Keratinocyte (primary cell): ENCODE measurements around the gene PTDSS2. TPM values are rescaled to one million over a fixed set of nuclear protein-coding genes. Genes with fewer than 3 reads are reported as not detected.
"Not testable (repeated sequence)": the region's sequence is repeated elsewhere in the genome, so short reads cannot be mapped to it uniquely, and the experiment has no call there.

ENCODE experiments used
- DNase-seq: peaks from one replicate; pipeline ENCODE4 v3.0.0-alpha.2; 2011; ENCODE audit warnings: low read depth, missing footprints, low spot score
- FAIRE-seq: peaks from 2 replicates; lab custom pipeline; 2011; peaks lifted over from hg19 to GRCh38; lab: Jason Lieb, UNC
- H2AFZ ChIP-seq: 2 replicates; pipeline ENCODE4 v1.6.0; 2012; ENCODE audit warnings: low read length, control low read depth, inconsistent platforms; ENCODE audit not compliant: control insufficient read depth
- H3K27ac ChIP-seq: 2 replicates; pipeline ENCODE4 v1.5.1; 2011; ENCODE audit warnings: low read length; ENCODE audit not compliant: control insufficient read depth, insufficient read depth
- H3K27me3 ChIP-seq: 3 replicates; pipeline ENCODE4 v1.6.0; 2011; ENCODE audit warnings: low read length; ENCODE audit not compliant: control insufficient read depth, insufficient read depth; ENCODE audit errors: extremely low read depth
- H3K36me3 ChIP-seq, 2 experiments: 2 replicates in 1 of 2; 3 replicates in 1 of 2; pipeline ENCODE4 v1.5.1; 2011; ENCODE audit warnings: low read length in 2 of 2, mild to moderate bottlenecking in 1 of 2; ENCODE audit not compliant: control insufficient read depth in 2 of 2, insufficient read depth in 2 of 2; ENCODE audit errors: extremely low read depth in 1 of 2
- H3K4me1 ChIP-seq: 3 replicates; pipeline ENCODE4 v1.5.1; 2011; ENCODE audit warnings: low read length; ENCODE audit not compliant: control insufficient read depth, insufficient read depth; ENCODE audit errors: extremely low read depth
- H3K4me2 ChIP-seq: 3 replicates; pipeline ENCODE4 v1.6.0; 2011; ENCODE audit warnings: low read depth, low read length; ENCODE audit not compliant: control insufficient read depth, insufficient read depth; ENCODE audit errors: extremely low read depth
- H3K4me3 ChIP-seq, 3 experiments: fragments of 200-600 bp in 1 of 3; sonication (generic) in 1 of 3; 2 replicates in 2 of 3; 3 replicates in 1 of 3; pipeline ENCODE4 v1.5.1; 2011 to 2016; ENCODE audit warnings: low read length in 3 of 3, mild to moderate bottlenecking in 3 of 3, control low read depth in 2 of 3, inconsistent platforms in 1 of 3, low read depth in 1 of 3, mixed read lengths in 1 of 3, mixed run types in 1 of 3, moderate library complexity in 1 of 3; ENCODE audit not compliant: control insufficient read depth in 2 of 3, insufficient read depth in 2 of 3; ENCODE audit errors: extremely low read depth in 1 of 3
- H3K79me2 ChIP-seq: 2 replicates; pipeline ENCODE4 v1.6.0; 2012; ENCODE audit warnings: low read length; ENCODE audit not compliant: control insufficient read depth, insufficient read depth
- H3K9ac ChIP-seq: 3 replicates; pipeline ENCODE4 v1.6.0; 2011; ENCODE audit warnings: low read length; ENCODE audit not compliant: control insufficient read depth, insufficient read depth; ENCODE audit errors: extremely low read depth
- H3K9me1 ChIP-seq: 3 replicates; pipeline ENCODE4 v1.6.0; 2011; ENCODE audit warnings: low read length; ENCODE audit not compliant: control insufficient read depth, insufficient read depth; ENCODE audit errors: extremely low read depth
- H3K9me3 ChIP-seq: 2 replicates; pipeline ENCODE4 v1.5.1; 2012; ENCODE audit warnings: low read depth, low read length; ENCODE audit not compliant: control insufficient read depth
- H4K20me1 ChIP-seq: 3 replicates; pipeline ENCODE4 v1.6.0; 2011; ENCODE audit warnings: low read length; ENCODE audit not compliant: control insufficient read depth, insufficient read depth; ENCODE audit errors: extremely low read depth
- CTCF ChIP-seq, 3 experiments: IDR thresholded peaks in 1 of 3; conservative IDR thresholded peaks in 1 of 3; optimal IDR thresholded peaks in 1 of 3; 2 replicates in 2 of 3; 3 replicates in 1 of 3; pipeline versions ENCODE3 to v1.5.1; 2011; ENCODE audit warnings: low read length in 3 of 3, mild to moderate bottlenecking in 3 of 3, moderate library complexity in 2 of 3, control low read depth in 1 of 3, inconsistent platforms in 1 of 3; ENCODE audit not compliant: insufficient read depth in 2 of 3; ENCODE audit errors: extremely low read depth in 1 of 3
- EZH2 ChIP-seq: IDR thresholded peaks from one replicate; pipeline ENCODE4 v1.6.1; 2012; ENCODE audit warnings: inconsistent platforms, mild to moderate bottlenecking, low read length, moderate library complexity
- dilution Hi-C: fragments of 300-500 bp; cut with MboI; formaldehyde crosslinking; loops from one replicate; pipeline ENCODE4 v1.7.0; 2020; ENCODE audit warnings: low sequenced_read_pairs; ENCODE audit not compliant: extremely low pct_ligation_motif_present
- polyA plus RNA-seq, 5 experiments: library from polyadenylated mRNA; depleted of rRNA in 3 of 5; stranded (reverse) in 3 of 5; stranded (forward) in 1 of 5; unstranded in 1 of 5; fragments of >200 nt; gene quantifications; 1 replicate in 1 of 5; 2 replicates in 3 of 5; 3 replicates in 1 of 5; pipeline versions ENCODE4 v1.2.1 to v1.2.3, GENCODE V29; 2011 to 2012; ENCODE audit warnings: missing spikeins in 2 of 5, low read depth in 1 of 5, low replicate concordance in 1 of 5

Gene PTDSS2
- polyA plus RNA-seq, 1 donor (not counting 4 experiments of a cell fraction or from before 2014, with no cell fraction given): 21.6 TPM

- no peak overlapping the region for H3K27ac ChIP-seq
- no peaks in the 10 kb centered on the region for H4K20me1 ChIP-seq
- peaks cover 2% of the 10 kb centered on the region for H3K79me2 ChIP-seq
- H3K4me3 ChIP-seq: no peak overlapping the region
- H3K4me1 ChIP-seq: no peaks in the 10 kb centered on the region
- DNase-seq (no peak), FAIRE-seq (no peak)
- H3K27me3 ChIP-seq: no peaks in the 10 kb centered on the region
- dilution Hi-C loops: no loop called here
- H3K36me3 ChIP-seq: peaks cover 0 to 8% of the 10 kb centered on the region in 2 experiments
- H3K4me2 ChIP-seq: no peak overlapping the region
- H3K9ac ChIP-seq: no peak overlapping the region
- no peaks in the 10 kb centered on the region for H3K9me3 ChIP-seq
- no peaks in the 10 kb centered on the region for H3K9me1 ChIP-seq
- H2AFZ ChIP-seq: no peak overlapping the region
- TF ChIP-seq CTCF (optimal IDR thresholded peaks at IDR 0.05 in 1 of 3, IDR thresholded peaks at IDR 0.05 in 1 of 3, conservative IDR thresholded peaks at IDR 0.05 in 1 of 3; ENCODE audit: extremely low read depth in 1 of 3, insufficient read depth in 2 of 3, low read length in 3 of 3) (no peak), EZH2 (no peak)
Measured at GRCh38 chr11:433641-434040, 16.4 kb upstream of the PTDSS2 start.

GRCh38 chr11:434496-434895, 15.6 kb upstream of the PTDSS2 start:
- no peak overlapping the region for H3K9ac ChIP-seq
- H3K9me1 ChIP-seq: no peaks in the 10 kb centered on the region
- H3K4me2 ChIP-seq: no peak overlapping the region
- no peaks in the 10 kb centered on the region for H3K9me3 ChIP-seq
- peaks cover 0 to 7% of the 10 kb centered on the region in 2 experiments for H3K36me3 ChIP-seq
- DNase-seq (no peak), FAIRE-seq (no peak)
- H3K4me1 ChIP-seq: no peaks in the 10 kb centered on the region
- no peak overlapping the region for H2AFZ ChIP-seq
- dilution Hi-C loops: no loop called here
- peaks cover 2% of the 10 kb centered on the region for H3K79me2 ChIP-seq
- no peaks in the 10 kb centered on the region for H4K20me1 ChIP-seq
- no peak overlapping the region for H3K4me3 ChIP-seq
- TF ChIP-seq EZH2 (no peak), CTCF (optimal IDR thresholded peaks at IDR 0.05 in 1 of 3, IDR thresholded peaks at IDR 0.05 in 1 of 3, conservative IDR thresholded peaks at IDR 0.05 in 1 of 3; ENCODE audit: extremely low read depth in 1 of 3, insufficient read depth in 2 of 3, low read length in 3 of 3) (no peak)
- no peaks in the 10 kb centered on the region for H3K27me3 ChIP-seq
- no peak overlapping the region for H3K27ac ChIP-seq

- H3K9me1 ChIP-seq, DNase-seq, H2AFZ ChIP-seq, H3K9ac ChIP-seq, H3K4me3 ChIP-seq, H3K79me2 ChIP-seq, FAIRE-seq, H3K36me3 ChIP-seq, H3K4me1 ChIP-seq, H3K4me2 ChIP-seq, H3K9me3 ChIP-seq, H4K20me1 ChIP-seq, dilution Hi-C loops, H3K27ac ChIP-seq, H3K27me3 ChIP-seq: not testable (repeated sequence)
Measured at GRCh38 chr11:434999-435740, 14.9 kb upstream of the PTDSS2 start.
